ENCODE results near the gene CDC14C. TPM values are rescaled to one million over a fixed set of nuclear protein-coding genes. Genes with fewer than 3 reads are reported as not detected.

Gene CDC14C
- total and polyA plus RNA-seq, 2 donors (not counting 3 experiments of a cell fraction or from before 2014, with no cell fraction given) = not detected

GRCh38 chr7:48875045-48875916 is 49.1 kb upstream of the CDC14C start:
- FAIRE-seq (no peak), DNase-seq (ENCODE audit: low read depth, low spot score) (no peak)
- Histone ChIP-seq H3K27me3 (ENCODE audit: control insufficient read depth in 2 of 2, insufficient read depth in 2 of 2, low read length in 2 of 2) (no peaks in the 10 kb centered on the region), H3K4me2 (ENCODE audit: insufficient read depth, low read length) (no peak overlapping the region), H3K9me1 (replicated peaks; ENCODE audit: control insufficient read depth, extremely low read depth, insufficient read depth, low read length) (no peaks in the 10 kb centered on the region), H3K9ac (replicated peaks; ENCODE audit: extremely low read depth, insufficient read depth, low read length) (no peak overlapping the region), H3K27ac (ENCODE audit: insufficient read depth, low read depth, low read length) (no peak overlapping the region), H3K9me3 (replicated peaks; ENCODE audit: control insufficient read depth, insufficient read depth, low read length) (no peaks in the 10 kb centered on the region), H3K4me1 (ENCODE audit: control insufficient read depth, extremely low read depth, insufficient read depth, low read length) (no peaks in the 10 kb centered on the region), H2AFZ (ENCODE audit: low read depth, low read length) (no peak overlapping the region), H3K79me2 (ENCODE audit: control insufficient read depth, insufficient read depth, low read length) (no peaks in the 10 kb centered on the region), H3K36me3 (ENCODE audit: control insufficient read depth in 2 of 2, extremely low read depth in 1 of 2, insufficient read depth in 2 of 2, low read length in 2 of 2) (no peaks in the 10 kb centered on the region), H4K20me1 (replicated peaks; ENCODE audit: control insufficient read depth, extremely low read depth, insufficient read depth, low read length) (no peaks in the 10 kb centered on the region), H3K4me3 (replicated peaks in 1 of 3; ENCODE audit: insufficient read depth in 1 of 3, low read depth in 1 of 3, low read length in 3 of 3) (no peak overlapping the region)
- dilution Hi-C loops (cut with MboI; ENCODE audit: extremely low pct_ligation_motif_present, low sequenced_read_pairs) = no loop called here
- TF ChIP-seq MYC (IDR thresholded peaks at IDR 0.05; ENCODE audit: low read depth, low read length) = no peak
- TF ChIP-seq EZH2 (IDR thresholded peaks at IDR 0.05; ENCODE audit: borderline replicate concordance, low read depth, low read length, severe bottlenecking) = no peak
- TF ChIP-seq FOS (IDR thresholded peaks at IDR 0.05; ENCODE audit: borderline replicate concordance, insufficient read depth, low read length) = no peak
- TF ChIP-seq MAX (IDR thresholded peaks at IDR 0.05; ENCODE audit: insufficient read depth, insufficient read length) = no peak
- no peak for TF ChIP-seq POLR2AphosphoS5 (IDR thresholded peaks at IDR 0.05; ENCODE audit: insufficient read depth, low read depth, low read length)
- TF ChIP-seq GATA2 (IDR thresholded peaks at IDR 0.05; ENCODE audit: insufficient read depth, insufficient read length, low read depth, low read length) = no peak
- TF ChIP-seq POLR2A (IDR thresholded peaks at IDR 0.05; ENCODE audit: low read depth, low read length) = no peak
- TF ChIP-seq JUN (IDR thresholded peaks at IDR 0.05; ENCODE audit: borderline replicate concordance, insufficient read depth, insufficient read length, low read depth) = no peak
- TF ChIP-seq CTCF (IDR thresholded peaks at IDR 0.05; ENCODE audit: extremely low read depth in 1 of 2, insufficient read depth in 1 of 2, low read depth in 1 of 2, low read length in 2 of 2) = no peak
- no TSS peak for BruUV-seq (replicated peaks)
- ChIA-PET POLR2A (no interaction called here), CTCF (no interaction called here)
- intact Hi-C loops (cut with micrococcal nuclease) = no loop called here

All from endothelial cell of umbilical vein (primary cell).